ENCODE measurements around the gene LRRC52.

- TF ChIP-seq EP300 (IDR thresholded peaks at IDR 0.05; ENCODE audit: borderline replicate concordance in 1 of 2, low read depth in 1 of 2, low read length in 1 of 2) (no peak), CTCF (IDR thresholded peaks at IDR 0.05) (no peak), RFX5 (IDR thresholded peaks at IDR 0.05; ENCODE audit: low read length) (no peak), REST (IDR thresholded peaks at IDR 0.05; ENCODE audit: low read depth, low read length) (no peak), RCOR1 (IDR thresholded peaks at IDR 0.05; ENCODE audit: low read length) (no peak), SIN3A (IDR thresholded peaks at IDR 0.05; ENCODE audit: borderline replicate concordance, low read depth, low read length) (no peak), RAD21 (IDR thresholded peaks at IDR 0.05; ENCODE audit: low read length) (no peak)
These were observed 16.4 kb upstream of the LRRC52 start for GRCh38 chr1:165527251-165528007.

Measured in SK-N-SH (cell line).